Measurements from ENCODE around the gene DLG1. TPM values are rescaled to one million over a fixed set of nuclear protein-coding genes. Genes with fewer than 3 reads are reported as not detected.

DLG1 gene
- total and polyA plus RNA-seq, 9 of the 15 experiments (the other 6 are each of a cell fraction or from before 2014, with no cell fraction given), result 9.4 to 63.5 (median 43.6) TPM

GRCh38 chr3:197209366-197210260 is 88.8 kb downstream of the DLG1 start:
- Histone ChIP-seq H3K9me1 (ENCODE audit: control insufficient read depth, insufficient read depth, low read length) (no peaks in the 10 kb centered on the region), H3K27me3 (ENCODE audit: control insufficient read depth in 2 of 2, insufficient read depth in 2 of 2, low read length in 2 of 2) (no peaks in the 10 kb centered on the region), H3K4me2 (ENCODE audit: insufficient read depth, low read length) (no peak overlapping the region), H3K4me1 (replicated peaks in 1 of 2; ENCODE audit: control insufficient read depth in 2 of 2, insufficient read depth in 2 of 2, low read length in 2 of 2) (no peaks in the 10 kb centered on the region), H3K27ac (ENCODE audit: extremely low read depth, low read depth, low read length) (no peak overlapping the region), H4K20me1 (replicated peaks; ENCODE audit: control insufficient read depth, insufficient read depth, low read length) (no peaks in the 10 kb centered on the region), H3K4me3 (no peak overlapping the region), H2AFZ (ENCODE audit: low read depth, low read length) (no peak overlapping the region), H3K9me3 (replicated peaks; ENCODE audit: control insufficient read depth, insufficient read depth, low read depth, low read length) (no peaks in the 10 kb centered on the region), H3K36me3 (ENCODE audit: control insufficient read depth, insufficient read depth, low read length) (no peaks in the 10 kb centered on the region; the same call in 2 of the 3 replicates), H3K9ac (ENCODE audit: insufficient read depth in 1 of 2, low read depth in 2 of 2, low read length in 2 of 2) (no peak overlapping the region), H3K79me2 (ENCODE audit: control insufficient read depth, insufficient read depth, low read length) (peaks cover 96% of the 10 kb centered on the region)
- ChIA-PET CTCF (ENCODE audit: low intra/inter-chr PET ratio) (no interaction called here), POLR2A (interaction anchor here (1.0 to 1.2 kb wide), 2 partner anchors 9 to 13 kb away, joined by 3 read pairs; no protein-coding TSS in a partner anchor)
- ATAC-seq (no peak), DNase-seq (ENCODE audit: extremely low read depth in 1 of 4, low spot score in 3 of 4) (no peak), FAIRE-seq (no peak)
- in situ Hi-C loops (cut with MboI), result no loop called here
- intact Hi-C loops (cut with micrococcal nuclease), result no loop called here
- no TSS peak for BruUV-seq (replicated peaks)
- no peak for TF ChIP-seq MCM7 (IDR thresholded peaks at IDR 0.05)
- no peak for TF ChIP-seq CHCHD3 (CRISPR knock-in tag; IDR thresholded peaks at IDR 0.05)

GRCh38 chr3:197206913-197207312 is 91.5 kb downstream of the DLG1 start:
- no peak overlapping the region for H3K4me3 ChIP-seq
- H3K4me2 ChIP-seq (ENCODE audit: insufficient read depth, low read length), result no peak overlapping the region
- no peak overlapping the region for H2AFZ ChIP-seq (ENCODE audit: low read depth, low read length)
- POLR2A ChIA-PET, result no interaction called here
- H3K4me1 ChIP-seq (replicated peaks in 1 of 2; ENCODE audit: control insufficient read depth in 2 of 2, insufficient read depth in 2 of 2, low read length in 2 of 2), result no peaks in the 10 kb centered on the region
- TF ChIP-seq XRCC4 (IDR thresholded peaks at IDR 0.05; ENCODE audit: extremely low read depth, insufficient read depth, insufficient read length), result no peak
- no peak for TF ChIP-seq SRSF9 (IDR thresholded peaks at IDR 0.05; ENCODE audit: borderline replicate concordance, low read depth, low read length)
- TF ChIP-seq NRF1 (conservative IDR thresholded peaks at IDR 0.05 in 1 of 2, IDR thresholded peaks at IDR 0.05 in 1 of 2), result no peak
- TF ChIP-seq NR2C1 (IDR thresholded peaks at IDR 0.05), result no peak
- TF ChIP-seq NR2C1 (tag; IDR thresholded peaks at IDR 0.05), result no peak
- no peak for TF ChIP-seq TAF1 (IDR thresholded peaks at IDR 0.05; ENCODE audit: control insufficient read depth, extremely low read depth, insufficient read depth, low read length, severe bottlenecking)
- TF ChIP-seq E2F3 (CRISPR knock-in tag; IDR thresholded peaks at IDR 0.05), result no peak
- no peak for TF ChIP-seq MEIS2 (IDR thresholded peaks at IDR 0.05; ENCODE audit: partially characterized antibody)
- no peak for TF ChIP-seq USF1 (CRISPR knock-in tag; IDR thresholded peaks at IDR 0.05)
- no peak for TF ChIP-seq EZH2 (IDR thresholded peaks at IDR 0.05; ENCODE audit: borderline replicate concordance, low read depth, low read length)
- no peak for TF ChIP-seq CCNT2 (IDR thresholded peaks at IDR 0.05; ENCODE audit: borderline replicate concordance, extremely low read depth, insufficient read length, low read depth, low read length)
- FAIRE-seq, result no peak
- in situ Hi-C loops (cut with MboI) (no loop called here), intact Hi-C loops (cut with micrococcal nuclease) (no loop called here)
- no peaks in the 10 kb centered on the region for H3K9me3 ChIP-seq (replicated peaks; ENCODE audit: control insufficient read depth, insufficient read depth, low read depth, low read length)
- 94% methylated on average over 9 of the region's 9 CpGs for WGBS (ENCODE audit: insufficient coverage, low coverage, missing lambda C conversion rate)
- CTCF ChIA-PET (ENCODE audit: low intra/inter-chr PET ratio), result no interaction called here
- BruUV-seq (replicated peaks), result no TSS peak
- peaks cover 98% of the 10 kb centered on the region for H3K79me2 ChIP-seq (ENCODE audit: control insufficient read depth, insufficient read depth, low read length)
- no peak for DNase-seq (ENCODE audit: extremely low read depth in 1 of 4, low spot score in 3 of 4)
- no peak overlapping the region for H3K27ac ChIP-seq (ENCODE audit: extremely low read depth, low read depth, low read length)
- H4K20me1 ChIP-seq (replicated peaks; ENCODE audit: control insufficient read depth, insufficient read depth, low read length), result no peaks in the 10 kb centered on the region
- H3K36me3 ChIP-seq (ENCODE audit: control insufficient read depth, insufficient read depth, low read length), result no peaks in the 10 kb centered on the region; the same call in 2 of the 3 replicates
- no peaks in the 10 kb centered on the region for H3K9me1 ChIP-seq (ENCODE audit: control insufficient read depth, insufficient read depth, low read length)
- no peak for ATAC-seq
- no peak overlapping the region for H3K9ac ChIP-seq (ENCODE audit: insufficient read depth in 1 of 2, low read depth in 2 of 2, low read length in 2 of 2)
- H3K27me3 ChIP-seq (ENCODE audit: control insufficient read depth in 2 of 2, insufficient read depth in 2 of 2, low read length in 2 of 2), result no peaks in the 10 kb centered on the region
